Esophagus muscularis mucosa (tissue), 3 donors: Measurements from ENCODE around the gene TAS2R46.

Source experiments
- POLR2A ChIP-seq: fragments of 450-650 bp; IDR thresholded peaks from one replicate; pipeline ENCODE4 v1.6.1; 2017; ENCODE audit warnings: antibody characterized with exemption, moderate library complexity, mild to moderate bottlenecking, low read depth
- POLR2AphosphoS5 ChIP-seq, 2 donors: sonication (generic); formaldehyde crosslinking; IDR thresholded peaks; one replicate each; pipeline ENCODE4 v1.6.1; 2017; ENCODE audit warnings: antibody characterized with exemption in 2 of 2
- TF ChIP-seq, protein P1 (sequence below), 3 experiments: fragments of 200-600 bp in 2 of 3; fragments of 450-650 bp in 1 of 3; sonication (generic) in 2 of 3; IDR thresholded peaks; one replicate each; pipeline ENCODE4 v1.5.1; 2017 to 2019; ENCODE audit warnings: antibody characterized with exemption in 3 of 3, mild to moderate bottlenecking in 2 of 3, moderate library complexity in 1 of 3

- TF ChIP-seq POLR2A (no peak), POLR2AphosphoS5 (IDR thresholded peaks at IDR 0.05) (no peak)
- TF ChIP-seq, protein P1, sequence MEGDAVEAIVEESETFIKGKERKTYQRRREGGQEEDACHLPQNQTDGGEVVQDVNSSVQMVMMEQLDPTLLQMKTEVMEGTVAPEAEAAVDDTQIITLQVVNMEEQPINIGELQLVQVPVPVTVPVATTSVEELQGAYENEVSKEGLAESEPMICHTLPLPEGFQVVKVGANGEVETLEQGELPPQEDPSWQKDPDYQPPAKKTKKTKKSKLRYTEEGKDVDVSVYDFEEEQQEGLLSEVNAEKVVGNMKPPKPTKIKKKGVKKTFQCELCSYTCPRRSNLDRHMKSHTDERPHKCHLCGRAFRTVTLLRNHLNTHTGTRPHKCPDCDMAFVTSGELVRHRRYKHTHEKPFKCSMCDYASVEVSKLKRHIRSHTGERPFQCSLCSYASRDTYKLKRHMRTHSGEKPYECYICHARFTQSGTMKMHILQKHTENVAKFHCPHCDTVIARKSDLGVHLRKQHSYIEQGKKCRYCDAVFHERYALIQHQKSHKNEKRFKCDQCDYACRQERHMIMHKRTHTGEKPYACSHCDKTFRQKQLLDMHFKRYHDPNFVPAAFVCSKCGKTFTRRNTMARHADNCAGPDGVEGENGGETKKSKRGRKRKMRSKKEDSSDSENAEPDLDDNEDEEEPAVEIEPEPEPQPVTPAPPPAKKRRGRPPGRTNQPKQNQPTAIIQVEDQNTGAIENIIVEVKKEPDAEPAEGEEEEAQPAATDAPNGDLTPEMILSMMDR (IDR thresholded peaks at IDR 0.05) = no peak
Observed at GRCh38 chr12:11015775-11016430, 46.2 kb downstream of the TAS2R46 start.
